ENCODE data around the gene ATPAF1. TPM values are rescaled to one million over a fixed set of nuclear protein-coding genes. Genes with fewer than 3 reads are reported as not detected.

ATPAF1 gene
- total RNA-seq, 4 donors from 2014 or later: 44.7 to 92.5 (median 46.6) TPM

GRCh38 chr1:46699666-46700065, 31.5 kb upstream of the ATPAF1 start:
- TF ChIP-seq CTCF (IDR thresholded peaks at IDR 0.05; ENCODE audit: low read depth): no peak

- TF ChIP-seq CTCF (IDR thresholded peaks at IDR 0.05; ENCODE audit: low read depth): no peak
These were observed 28.9 kb upstream of the ATPAF1 start for GRCh38 chr1:46697053-46697452.

GRCh38 chr1:46692811-46693770, 24.9 kb upstream of the ATPAF1 start:
- TF ChIP-seq CTCF (IDR thresholded peaks at IDR 0.05; ENCODE audit: low read depth): no peak

GRCh38 chr1:46691997-46692790, 24.0 kb upstream of the ATPAF1 start:
- no peak for TF ChIP-seq CTCF (IDR thresholded peaks at IDR 0.05; ENCODE audit: low read depth)

- TF ChIP-seq CTCF (IDR thresholded peaks at IDR 0.05; ENCODE audit: low read depth): no peak
These were observed 22.8 kb upstream of the ATPAF1 start for GRCh38 chr1:46690931-46691421.

GRCh38 chr1:46689897-46690296, 21.7 kb upstream of the ATPAF1 start:
- TF ChIP-seq CTCF (IDR thresholded peaks at IDR 0.05; ENCODE audit: low read depth): no peak

GRCh38 chr1:46689356-46689755, 21.2 kb upstream of the ATPAF1 start:
- no peak for TF ChIP-seq CTCF (IDR thresholded peaks at IDR 0.05; ENCODE audit: low read depth)
